Measurements from ENCODE around the gene RPAP2. TPM values are rescaled to one million over a fixed set of nuclear protein-coding genes. Genes with fewer than 3 reads are reported as not detected.

Gene RPAP2
- total RNA-seq, 1 experiment from 2014 or later, result 28.1 TPM

DNA sequence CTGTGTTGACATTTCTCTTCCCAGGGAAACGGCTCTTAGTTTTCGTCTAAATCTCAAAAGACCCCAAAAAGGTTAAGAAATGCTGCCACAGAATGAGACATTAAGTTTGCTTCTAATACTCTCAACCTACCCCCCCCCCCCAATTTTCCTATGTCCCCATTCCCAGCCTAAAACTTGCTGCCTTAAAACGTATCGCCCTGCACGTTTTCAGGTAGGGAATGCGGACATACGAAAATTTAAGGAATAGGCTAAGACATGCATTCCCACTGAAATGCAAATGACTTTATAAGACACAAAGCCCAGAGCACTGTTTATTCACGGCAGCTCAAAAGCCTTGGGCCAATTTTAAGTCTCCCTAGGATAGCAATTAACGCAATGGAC, 142.4 kb downstream of the RPAP2 start:
- Histone ChIP-seq H3K36me3 (ENCODE audit: control insufficient read depth in 1 of 2, insufficient read depth in 2 of 2, low read length in 2 of 2) (no peaks in the 10 kb centered on the region), H3K9ac (ENCODE audit: low read length) (no peak overlapping the region), H3K4me3 (replicated peaks in 1 of 2; ENCODE audit: low read depth in 1 of 2, low read length in 2 of 2) (no peak overlapping the region), H4K20me1 (ENCODE audit: insufficient read depth) (no peaks in the 10 kb centered on the region), H3K27ac (ENCODE audit: low read depth, low read length) (no peak overlapping the region), H3K79me2 (ENCODE audit: insufficient read depth, low read length) (no peaks in the 10 kb centered on the region), H2AFZ (ENCODE audit: low read depth, low read length, poor library complexity, severe bottlenecking) (no peak overlapping the region), H3K27me3 (ENCODE audit: insufficient read depth, low read length) (no peaks in the 10 kb centered on the region), H3K9me2 (ENCODE audit: insufficient read depth) (no peaks in the 10 kb centered on the region), H3K4me1 (ENCODE audit: control insufficient read depth in 1 of 2, insufficient read depth in 2 of 2, low read length in 2 of 2) (peaks cover 0 to under 1% of the 10 kb centered on the region in 2 experiments; a peak in 1 of 4 replicates), H3K9me3 (ENCODE audit: control insufficient read depth in 1 of 2, insufficient read depth in 1 of 2, low read depth in 1 of 2, low read length in 2 of 2) (no peaks in the 10 kb centered on the region), H3K4me2 (ENCODE audit: low read length) (no peak overlapping the region)
- CTCF ChIA-PET, result no interaction called here
- no TSS peak for BruUV-seq (replicated peaks)
- DNase-seq (ENCODE audit: low read depth, low spot score) (no peak), ATAC-seq (no peak)
- no peak for TF ChIP-seq ZFX (IDR thresholded peaks at IDR 0.05)
- TF ChIP-seq POLR2AphosphoS5 (IDR thresholded peaks at IDR 0.05; ENCODE audit: low read depth, low read length), result no peak
- TF ChIP-seq, protein P1, sequence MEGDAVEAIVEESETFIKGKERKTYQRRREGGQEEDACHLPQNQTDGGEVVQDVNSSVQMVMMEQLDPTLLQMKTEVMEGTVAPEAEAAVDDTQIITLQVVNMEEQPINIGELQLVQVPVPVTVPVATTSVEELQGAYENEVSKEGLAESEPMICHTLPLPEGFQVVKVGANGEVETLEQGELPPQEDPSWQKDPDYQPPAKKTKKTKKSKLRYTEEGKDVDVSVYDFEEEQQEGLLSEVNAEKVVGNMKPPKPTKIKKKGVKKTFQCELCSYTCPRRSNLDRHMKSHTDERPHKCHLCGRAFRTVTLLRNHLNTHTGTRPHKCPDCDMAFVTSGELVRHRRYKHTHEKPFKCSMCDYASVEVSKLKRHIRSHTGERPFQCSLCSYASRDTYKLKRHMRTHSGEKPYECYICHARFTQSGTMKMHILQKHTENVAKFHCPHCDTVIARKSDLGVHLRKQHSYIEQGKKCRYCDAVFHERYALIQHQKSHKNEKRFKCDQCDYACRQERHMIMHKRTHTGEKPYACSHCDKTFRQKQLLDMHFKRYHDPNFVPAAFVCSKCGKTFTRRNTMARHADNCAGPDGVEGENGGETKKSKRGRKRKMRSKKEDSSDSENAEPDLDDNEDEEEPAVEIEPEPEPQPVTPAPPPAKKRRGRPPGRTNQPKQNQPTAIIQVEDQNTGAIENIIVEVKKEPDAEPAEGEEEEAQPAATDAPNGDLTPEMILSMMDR (IDR thresholded peaks at IDR 0.05 in 2 of 3, conservative IDR thresholded peaks at IDR 0.05 in 1 of 3; ENCODE audit: borderline replicate concordance in 1 of 3, insufficient read depth in 1 of 3, low read depth in 2 of 3, low read length in 2 of 3), result no peak
- TF ChIP-seq EZH2phosphoT487 (IDR thresholded peaks at IDR 0.05; ENCODE audit: borderline replicate concordance), result no peak
- no peak for TF ChIP-seq JUND (IDR thresholded peaks at IDR 0.05)
- no peak for TF ChIP-seq YY1 (IDR thresholded peaks at IDR 0.05; ENCODE audit: extremely low read depth, insufficient replicate concordance, low read depth, low read length)
- TF ChIP-seq CEBPB (IDR thresholded peaks at IDR 0.05; ENCODE audit: low read depth), result no peak
- RAD21 ChIA-PET (ENCODE audit: low non-redundant PET in 1 of 2, low total read pairs in 2 of 2, uncharacterized antibody in 2 of 2, unreplicated experiment in 2 of 2), result no interaction called here
- intact Hi-C loops (cut with micrococcal nuclease), result no loop called here
- POLR2A ChIA-PET, result no interaction called here

GRCh38 chr1:92441697-92442342, 143.0 kb downstream of the RPAP2 start:
- no peak for ATAC-seq
- no peak overlapping the region for H3K9ac ChIP-seq (ENCODE audit: low read length)
- ChIA-PET RAD21 (ENCODE audit: low non-redundant PET in 1 of 2, low total read pairs in 2 of 2, uncharacterized antibody in 2 of 2, unreplicated experiment in 2 of 2) (no interaction called here), CTCF (no interaction called here), POLR2A (no interaction called here)
- H3K9me2 ChIP-seq (ENCODE audit: insufficient read depth), result no peaks in the 10 kb centered on the region
- intact Hi-C loops (cut with micrococcal nuclease), result no loop called here
- no peak for DNase-seq (ENCODE audit: low read depth, low spot score)
- no peak overlapping the region for H3K4me3 ChIP-seq (replicated peaks in 1 of 2; ENCODE audit: low read depth in 1 of 2, low read length in 2 of 2)
- no peak for TF ChIP-seq JUND (IDR thresholded peaks at IDR 0.05)
- TF ChIP-seq CBX3 (IDR thresholded peaks at IDR 0.05; ENCODE audit: low read depth), result no peak
- no peak for TF ChIP-seq SP1 (IDR thresholded peaks at IDR 0.05; ENCODE audit: low read depth)
- no peak for TF ChIP-seq ELF1 (IDR thresholded peaks at IDR 0.05; ENCODE audit: borderline replicate concordance, low read depth)
- no peak for TF ChIP-seq ZBTB33 (IDR thresholded peaks at IDR 0.05; ENCODE audit: extremely low read depth, insufficient replicate concordance, low read length)
- no peak overlapping the region for H2AFZ ChIP-seq (ENCODE audit: low read depth, low read length, poor library complexity, severe bottlenecking)
- H3K27ac ChIP-seq (ENCODE audit: low read depth, low read length), result no peak overlapping the region
- no peaks in the 10 kb centered on the region for H3K36me3 ChIP-seq (ENCODE audit: control insufficient read depth in 1 of 2, insufficient read depth in 2 of 2, low read length in 2 of 2)
- BruUV-seq (replicated peaks), result no TSS peak
- H3K79me2 ChIP-seq (ENCODE audit: insufficient read depth, low read length), result no peaks in the 10 kb centered on the region
- no peaks in the 10 kb centered on the region for H4K20me1 ChIP-seq (ENCODE audit: insufficient read depth)
- H3K9me3 ChIP-seq (ENCODE audit: control insufficient read depth in 1 of 2, insufficient read depth in 1 of 2, low read depth in 1 of 2, low read length in 2 of 2), result no peaks in the 10 kb centered on the region
- no peaks in the 10 kb centered on the region for H3K27me3 ChIP-seq (ENCODE audit: insufficient read depth, low read length)
- no peak overlapping the region for H3K4me2 ChIP-seq (ENCODE audit: low read length)
- peaks cover 0 to 5% of the 10 kb centered on the region in 2 experiments; a peak in 1 of 4 replicates for H3K4me1 ChIP-seq (ENCODE audit: control insufficient read depth in 1 of 2, insufficient read depth in 2 of 2, low read length in 2 of 2)
